HepG2 (cell line): Measurements from ENCODE around the gene NEURL2. TPM values are rescaled to one million over a fixed set of nuclear protein-coding genes. Genes with fewer than 3 reads are reported as not detected.
A peak's percentile ranks its signal among the peaks of the same experiment; 100 is the strongest.

Experiments
- ATAC-seq: fragments of 200-7000 bp; cut with Tn5 transposase; 3 replicates; pipeline ENCODE4 v1.9.1; 2020; ENCODE audit warnings: mild to moderate bottlenecking, moderate library complexity
- BruUV-seq: library from RNA; stranded (reverse); fragments of 400-500 nt; replicated peaks from 2 replicates; lab custom pipeline; 2021; lab: Mats Ljungman, UMichigan
- CTCF ChIA-PET: fragments of 300-600 bp; formaldehyde crosslinking; extraction: SDS; loops from one replicate; lab custom pipeline; 2021; ENCODE audit warnings: low total read pairs, inconsistent platforms, low intra/inter-chr PET ratio; lab: Yijun Ruan, JAX
- POLR2A ChIA-PET: fragments of 350-600 bp; sonication (Branson Sonifier 250); formaldehyde crosslinking; loops from one replicate; lab custom pipeline; 2020; ENCODE audit warnings: antibody characterized with exemption, inconsistent platforms; lab: Yijun Ruan, JAX
- DNase-seq: peaks from one replicate; pipeline ENCODE4 v3.0.0-alpha.2; 2015; ENCODE audit warnings: low spot score
- FAIRE-seq: peaks from 3 replicates; lab custom pipeline; 2011; peaks lifted over from hg19 to GRCh38; lab: Jason Lieb, UNC
- H2AFZ ChIP-seq: one replicate; pipeline ENCODE4 v1.6.1; 2011; ENCODE audit warnings: low read length, inconsistent platforms
- H3K27ac ChIP-seq: fragments of 300-600 bp; 3 replicates; pipeline ENCODE4 v1.8.0; 2011; ENCODE audit warnings: mixed run types, mild to moderate bottlenecking, mixed read lengths, low read length, inconsistent platforms; ENCODE audit not compliant: insufficient read depth; ENCODE audit errors: extremely low read length
- H3K27me3 ChIP-seq, 2 experiments: fragments of 200-600 bp in 1 of 2; 2 replicates in 1 of 2; 3 replicates in 1 of 2; pipeline versions ENCODE4 v1.6.0 to v1.8.0; 2011; ENCODE audit warnings: low read length in 2 of 2, mild to moderate bottlenecking in 2 of 2, moderate library complexity in 2 of 2, inconsistent platforms in 1 of 2; ENCODE audit not compliant: insufficient read depth in 2 of 2, control insufficient read depth in 1 of 2
- H3K36me3 ChIP-seq, 2 experiments: fragments of 200-600 bp in 1 of 2; replicated peaks in 1 of 2; 2 replicates in 1 of 2; 3 replicates in 1 of 2; pipeline versions ENCODE4 v1.5.1 to v1.8.0; 2011; ENCODE audit warnings: low read length in 2 of 2, inconsistent platforms in 1 of 2; ENCODE audit not compliant: insufficient read depth in 2 of 2, control insufficient read depth in 1 of 2
- H3K4me1 ChIP-seq: 2 replicates; pipeline ENCODE4 v1.5.1; 2012; ENCODE audit warnings: low read length, inconsistent platforms; ENCODE audit not compliant: insufficient read depth
- H3K4me2 ChIP-seq: 2 replicates; pipeline ENCODE4 v1.6.0; 2011; ENCODE audit warnings: low read depth, low read length, inconsistent platforms
- H3K4me3 ChIP-seq, 3 experiments: fragments of 200-600 bp in 1 of 3; sonication (generic), shearing (Covaris generic) in 1 of 3; replicated peaks in 1 of 3; 2 replicates each; pipeline ENCODE4 v1.5.1; 2011 to 2016; ENCODE audit warnings: low read length in 3 of 3, inconsistent platforms in 2 of 3, low read depth in 2 of 3, mild to moderate bottlenecking in 2 of 3, control low read depth in 1 of 3, mixed read lengths in 1 of 3; ENCODE audit not compliant: insufficient read depth in 1 of 3
- H3K79me2 ChIP-seq: one replicate; pipeline ENCODE4 v1.6.1; 2011; ENCODE audit warnings: low read length, inconsistent platforms; ENCODE audit not compliant: insufficient read depth
- H3K9ac ChIP-seq: 2 replicates; pipeline ENCODE4 v1.6.0; 2011; ENCODE audit warnings: mild to moderate bottlenecking, low read depth, low read length, inconsistent platforms; ENCODE audit not compliant: insufficient read depth
- H3K9me3 ChIP-seq: 2 replicates; pipeline ENCODE4 v1.5.1; 2012; ENCODE audit warnings: mild to moderate bottlenecking, low read length
- H4K20me1 ChIP-seq: 2 replicates; pipeline ENCODE4 v1.6.0; 2011; ENCODE audit warnings: inconsistent platforms, mild to moderate bottlenecking, low read length, moderate library complexity; ENCODE audit not compliant: insufficient read depth
- DPF2 ChIP-seq: sonication (generic); formaldehyde crosslinking; IDR thresholded peaks from 2 replicates; pipeline ENCODE4 v1.4.0; 2020; ENCODE audit warnings: mild to moderate bottlenecking, low read depth, missing genetic modification reagents, borderline replicate concordance
- EEA1 ChIP-seq: sonication (generic); formaldehyde crosslinking; IDR thresholded peaks from 2 replicates; pipeline ENCODE4 v1.5.1; 2020; ENCODE audit warnings: mild to moderate bottlenecking, missing genetic modification reagents, borderline replicate concordance
- YY1 ChIP-seq: IDR thresholded peaks from 2 replicates; pipeline ENCODE4 v1.6.1; 2011; ENCODE audit warnings: low read length, low read depth, moderate library complexity, mild to moderate bottlenecking; ENCODE audit not compliant: insufficient read depth, insufficient replicate concordance
- ZNF318 ChIP-seq: sonication (generic); formaldehyde crosslinking; IDR thresholded peaks from 2 replicates; pipeline ENCODE4 v1.4.0; 2020; ENCODE audit warnings: mild to moderate bottlenecking, missing genetic modification reagents
- ZNF468 ChIP-seq: sonication (generic); formaldehyde crosslinking; IDR thresholded peaks from 2 replicates; pipeline ENCODE4 v1.8.0; 2022; ENCODE audit warnings: mild to moderate bottlenecking, moderate library complexity, missing genetic modification reagents
- ZNF670 ChIP-seq: sonication (generic); formaldehyde crosslinking; IDR thresholded peaks from 2 replicates; pipeline ENCODE4 v1.8.0; 2022; ENCODE audit warnings: mild to moderate bottlenecking, missing genetic modification reagents, borderline replicate concordance
- ZSCAN21 ChIP-seq: sonication (generic); formaldehyde crosslinking; IDR thresholded peaks from 2 replicates; pipeline ENCODE4 v1.8.0; 2022; ENCODE audit warnings: mild to moderate bottlenecking, missing genetic modification reagents, moderate library complexity, borderline replicate concordance
- WGBS: methylation state at CpG from one replicate; pipeline ENCODE4 v1.1.6; 2017; ENCODE audit warnings: low lambda C conversion rate; 5-methylcytosine and 5-hydroxymethylcytosine counted together
- in situ Hi-C: cut with HindIII; loops from 2 replicates; pipeline ENCODE4 v1.10.0; 2017; ENCODE audit warnings: low pct_unique_long_range_greater_than_20kb; ENCODE audit not compliant: extremely low pct_ligation_motif_present
- intact Hi-C: fragments of 100-400 bp; cut with micrococcal nuclease; formaldehyde crosslinking; loops from one replicate; pipeline ENCODE4 v1.10.0; 2022; ENCODE audit not compliant: unreplicated experiment
- polyA plus RNA-seq, 8 experiments: library from polyadenylated mRNA; depleted of rRNA in 3 of 8; stranded (reverse) in 7 of 8; unstranded in 1 of 8; fragments of >200 nt; fragmentation: Illumina TruSeq in 4 of 8; extraction: Trizol in 4 of 8; gene quantifications; 2 replicates each; pipeline versions ENCODE4 v1.2.1 to v1.2.3, GENCODE V29; 2011 to 2016; ENCODE audit warnings: low read depth in 4 of 8, missing spikeins in 1 of 8, mixed read lengths in 1 of 8; ENCODE audit not compliant: insufficient read depth in 1 of 8
- total RNA-seq, 5 experiments: library from RNA; depleted of rRNA; stranded (reverse); fragments of >200 nt; fragmentation: Illumina TruSeq; extraction: Trizol; gene quantifications; 2 replicates each; pipeline ENCODE4 v1.2.3, GENCODE V29; 2016; ENCODE audit warnings: low read depth in 1 of 5
- TF ChIP-seq, protein P1 (sequence below): IDR thresholded peaks from 2 replicates; pipeline ENCODE4 v1.6.1; 2016; ENCODE audit warnings: missing genetic modification reagents, missing compliant biosample characterization
- TF ChIP-seq, protein P2 (sequence below): sonication (generic); formaldehyde crosslinking; IDR thresholded peaks from 2 replicates; pipeline ENCODE4 v1.4.0; 2020; ENCODE audit warnings: missing genetic modification reagents, borderline replicate concordance

Gene NEURL2
- total and polyA plus RNA-seq, 2 of the 13 experiments (the other 11 are each of a cell fraction or from before 2014, with no cell fraction given) = 7.2 to 9.7 TPM

DNA sequence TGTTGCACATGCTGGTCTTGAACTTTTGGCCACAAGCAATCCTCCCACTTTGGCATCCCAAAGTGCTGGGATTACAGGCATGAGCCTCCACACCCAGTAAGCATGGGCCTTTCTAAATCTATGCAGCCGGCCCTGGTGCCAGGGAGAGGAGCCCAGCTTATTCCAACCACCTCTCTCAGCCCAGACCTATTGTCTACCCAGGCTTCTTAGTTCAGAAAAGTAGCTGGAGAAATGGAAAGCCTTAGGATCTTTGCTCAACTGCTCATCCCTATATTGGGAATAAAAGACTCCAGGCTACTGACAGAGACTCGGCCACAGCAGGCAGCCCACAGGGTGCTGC lies 35.7 kb upstream of the NEURL2 start:
- POLR2A ChIA-PET = interaction anchor here (0.6 to 6.0 kb wide), 13 partner anchors 8 to 93 kb away, joined by 3 to 100 read pairs (median 15); partner anchors contain the start of genes CTSA, NEURL2, PCIF1 and SNX21
- H3K9ac ChIP-seq = no peak overlapping the region; the same call in 1 of the 2 replicates
- CTCF ChIA-PET = no interaction called here
- DNase-seq (no peak), FAIRE-seq (no peak), ATAC-seq (peak; percentile 7)
- intact Hi-C loops (loop anchor here (2.0 kb wide), 1 partner anchor 36 kb away; the partner anchor contains the start of genes CTSA and NEURL2), in situ Hi-C loops (no loop called here)
- H3K36me3 ChIP-seq = no peaks in the 10 kb centered on the region
- peak overlapping the region; percentile 72 for H3K27ac ChIP-seq
- peaks cover 79% of the 10 kb centered on the region for H3K4me1 ChIP-seq
- no peaks in the 10 kb centered on the region for H3K9me3 ChIP-seq
- H3K4me2 ChIP-seq = peak overlapping the region; percentile 68
- peak overlapping the region in 1 of 3 experiments; percentile 21; a peak in 1 of 6 replicates for H3K4me3 ChIP-seq
- H4K20me1 ChIP-seq = no peaks in the 10 kb centered on the region
- no TSS peak for BruUV-seq
- no peak overlapping the region for H2AFZ ChIP-seq
- no peaks in the 10 kb centered on the region; a peak in 1 of 5 replicates for H3K27me3 ChIP-seq
- 32% methylated on average over 2 of the region's 2 CpGs for WGBS
- H3K79me2 ChIP-seq = no peaks in the 10 kb centered on the region
- TF ChIP-seq ZNF670 (CRISPR knock-in tag) = 0 out of 2 replicates have a peak, but pooled peaks have one; percentile 51
- peak; percentile 58; the same call in 1 of the 2 replicates for TF ChIP-seq EEA1
- TF ChIP-seq, protein P1, sequence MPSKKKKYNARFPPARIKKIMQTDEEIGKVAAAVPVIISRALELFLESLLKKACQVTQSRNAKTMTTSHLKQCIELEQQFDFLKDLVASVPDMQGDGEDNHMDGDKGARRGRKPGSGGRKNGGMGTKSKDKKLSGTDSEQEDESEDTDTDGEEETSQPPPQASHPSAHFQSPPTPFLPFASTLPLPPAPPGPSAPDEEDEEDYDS (CRISPR knock-in tag) = no peak
- no peak for TF ChIP-seq DPF2
- 0 out of 2 replicates have a peak, but pooled peaks have one; percentile 7 for TF ChIP-seq ZSCAN21 (CRISPR knock-in tag)
- 0 out of 2 replicates have a peak, but pooled peaks have one; percentile 8 for TF ChIP-seq ZNF318 (CRISPR knock-in tag)
- TF ChIP-seq, protein P2, sequence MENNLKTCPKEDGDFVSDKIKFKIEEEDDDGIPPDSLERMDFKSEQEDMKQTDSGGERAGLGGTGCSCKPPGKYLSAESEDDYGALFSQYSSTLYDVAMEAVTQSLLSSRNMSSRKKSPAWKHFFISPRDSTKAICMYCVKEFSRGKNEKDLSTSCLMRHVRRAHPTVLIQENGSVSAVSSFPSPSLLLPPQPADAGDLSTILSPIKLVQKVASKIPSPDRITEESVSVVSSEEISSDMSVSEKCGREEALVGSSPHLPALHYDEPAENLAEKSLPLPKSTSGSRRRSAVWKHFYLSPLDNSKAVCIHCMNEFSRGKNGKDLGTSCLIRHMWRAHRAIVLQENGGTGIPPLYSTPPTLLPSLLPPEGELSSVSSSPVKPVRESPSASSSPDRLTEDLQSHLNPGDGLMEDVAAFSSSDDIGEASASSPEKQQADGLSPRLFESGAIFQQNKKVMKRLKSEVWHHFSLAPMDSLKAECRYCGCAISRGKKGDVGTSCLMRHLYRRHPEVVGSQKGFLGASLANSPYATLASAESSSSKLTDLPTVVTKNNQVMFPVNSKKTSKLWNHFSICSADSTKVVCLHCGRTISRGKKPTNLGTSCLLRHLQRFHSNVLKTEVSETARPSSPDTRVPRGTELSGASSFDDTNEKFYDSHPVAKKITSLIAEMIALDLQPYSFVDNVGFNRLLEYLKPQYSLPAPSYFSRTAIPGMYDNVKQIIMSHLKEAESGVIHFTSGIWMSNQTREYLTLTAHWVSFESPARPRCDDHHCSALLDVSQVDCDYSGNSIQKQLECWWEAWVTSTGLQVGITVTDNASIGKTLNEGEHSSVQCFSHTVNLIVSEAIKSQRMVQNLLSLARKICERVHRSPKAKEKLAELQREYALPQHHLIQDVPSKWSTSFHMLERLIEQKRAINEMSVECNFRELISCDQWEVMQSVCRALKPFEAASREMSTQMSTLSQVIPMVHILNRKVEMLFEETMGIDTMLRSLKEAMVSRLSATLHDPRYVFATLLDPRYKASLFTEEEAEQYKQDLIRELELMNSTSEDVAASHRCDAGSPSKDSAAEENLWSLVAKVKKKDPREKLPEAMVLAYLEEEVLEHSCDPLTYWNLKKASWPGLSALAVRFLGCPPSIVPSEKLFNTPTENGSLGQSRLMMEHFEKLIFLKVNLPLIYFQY (CRISPR knock-in tag) = no peak
- no peak for TF ChIP-seq YY1
- TF ChIP-seq ZNF468 (CRISPR knock-in tag) = no peak
